GM10847 (cell line): ENCODE measurements around the gene FER.

Experiments
- POLR2A ChIP-seq: IDR thresholded peaks from 2 replicates; pipeline ENCODE4 v1.6.1; 2011; ENCODE audit not compliant: insufficient read length; ENCODE audit errors: extremely low read depth

FER gene

GRCh38 chr5:109034306-109034705 is 286.6 kb downstream of the FER start:
- no peak for TF ChIP-seq POLR2A

GRCh38 chr5:109035436-109035835 is 287.7 kb downstream of the FER start:
- no peak for TF ChIP-seq POLR2A

GRCh38 chr5:109038209-109038840 is 290.6 kb downstream of the FER start:
- no peak for TF ChIP-seq POLR2A

- TF ChIP-seq POLR2A = no peak
Measured at GRCh38 chr5:109041317-109041716, 293.6 kb downstream of the FER start.

GRCh38 chr5:109045710-109046109 is 298.0 kb downstream of the FER start:
- TF ChIP-seq POLR2A = no peak

- TF ChIP-seq POLR2A = no peak
Measured at GRCh38 chr5:109049565-109049964, 301.9 kb downstream of the FER start.

GRCh38 chr5:109053995-109054417 is 306.3 kb downstream of the FER start:
- TF ChIP-seq POLR2A = no peak

GRCh38 chr5:109060378-109061025 is 312.8 kb downstream of the FER start:
- TF ChIP-seq POLR2A = no peak

GRCh38 chr5:109062664-109063063 is 315.0 kb downstream of the FER start:
- TF ChIP-seq POLR2A = no peak

GRCh38 chr5:109063223-109063622 is 315.5 kb downstream of the FER start:
- TF ChIP-seq POLR2A = no peak

- no peak for TF ChIP-seq POLR2A
Measured at GRCh38 chr5:109076741-109077140, 329.0 kb downstream of the FER start.

GRCh38 chr5:109078448-109078847 is 330.8 kb downstream of the FER start:
- no peak for TF ChIP-seq POLR2A

GRCh38 chr5:109080481-109080880 is 332.8 kb downstream of the FER start:
- TF ChIP-seq POLR2A = no peak

- no peak for TF ChIP-seq POLR2A
Measured at GRCh38 chr5:109080896-109081295, 333.2 kb downstream of the FER start.

- TF ChIP-seq POLR2A = no peak
Measured at GRCh38 chr5:109083937-109084336, 336.2 kb downstream of the FER start.

- no peak for TF ChIP-seq POLR2A
Measured at GRCh38 chr5:109089191-109089590, 341.5 kb downstream of the FER start.

GRCh38 chr5:109099081-109099480 is 351.4 kb downstream of the FER start:
- no peak for TF ChIP-seq POLR2A
